KOPT-K1 (cell line): ENCODE data around the gene PROCA1.

Experiments used
- H3K27ac ChIP-seq: fragments of 200-600 bp; sonication (generic); 2 replicates; pipeline ENCODE4 v1.5.1; 2016; ENCODE audit warnings: antibody characterized with exemption, mild to moderate bottlenecking, low read depth, low read length; ENCODE audit not compliant: poor library complexity, severe bottlenecking
- H3K36me3 ChIP-seq: fragments of 200-600 bp; sonication (generic); 2 replicates; pipeline ENCODE4 v1.5.1; 2017; ENCODE audit warnings: antibody characterized with exemption, mild to moderate bottlenecking, low read length, moderate library complexity; ENCODE audit not compliant: insufficient read depth
- H3K9me3 ChIP-seq: fragments of 200-600 bp; sonication (generic); 2 replicates; pipeline ENCODE4 v1.5.1; 2017; ENCODE audit warnings: antibody characterized with exemption, low read length, mild to moderate bottlenecking; ENCODE audit not compliant: insufficient read depth, poor library complexity, severe bottlenecking

Gene PROCA1

GRCh38 chr17:28747051-28747691 lies 35.5 kb upstream of the PROCA1 start:
- Histone ChIP-seq H3K36me3 (peaks cover 53% of the 10 kb centered on the region), H3K27ac (no peak overlapping the region), H3K9me3 (no peaks in the 10 kb centered on the region)

GRCh38 chr17:28746611-28747050 lies 34.9 kb upstream of the PROCA1 start:
- H3K36me3 ChIP-seq: peaks cover 48% of the 10 kb centered on the region

GRCh38 chr17:28745786-28746411 lies 34.2 kb upstream of the PROCA1 start:
- Histone ChIP-seq H3K36me3 (peaks cover 45% of the 10 kb centered on the region), H3K27ac (peak overlapping the region; percentile 72), H3K9me3 (no peaks in the 10 kb centered on the region)

More at GRCh38 chr17:28746611-28747050, 34.9 kb upstream of the PROCA1 start:
- no peaks in the 10 kb centered on the region for H3K9me3 ChIP-seq
- no peak overlapping the region for H3K27ac ChIP-seq

DNA sequence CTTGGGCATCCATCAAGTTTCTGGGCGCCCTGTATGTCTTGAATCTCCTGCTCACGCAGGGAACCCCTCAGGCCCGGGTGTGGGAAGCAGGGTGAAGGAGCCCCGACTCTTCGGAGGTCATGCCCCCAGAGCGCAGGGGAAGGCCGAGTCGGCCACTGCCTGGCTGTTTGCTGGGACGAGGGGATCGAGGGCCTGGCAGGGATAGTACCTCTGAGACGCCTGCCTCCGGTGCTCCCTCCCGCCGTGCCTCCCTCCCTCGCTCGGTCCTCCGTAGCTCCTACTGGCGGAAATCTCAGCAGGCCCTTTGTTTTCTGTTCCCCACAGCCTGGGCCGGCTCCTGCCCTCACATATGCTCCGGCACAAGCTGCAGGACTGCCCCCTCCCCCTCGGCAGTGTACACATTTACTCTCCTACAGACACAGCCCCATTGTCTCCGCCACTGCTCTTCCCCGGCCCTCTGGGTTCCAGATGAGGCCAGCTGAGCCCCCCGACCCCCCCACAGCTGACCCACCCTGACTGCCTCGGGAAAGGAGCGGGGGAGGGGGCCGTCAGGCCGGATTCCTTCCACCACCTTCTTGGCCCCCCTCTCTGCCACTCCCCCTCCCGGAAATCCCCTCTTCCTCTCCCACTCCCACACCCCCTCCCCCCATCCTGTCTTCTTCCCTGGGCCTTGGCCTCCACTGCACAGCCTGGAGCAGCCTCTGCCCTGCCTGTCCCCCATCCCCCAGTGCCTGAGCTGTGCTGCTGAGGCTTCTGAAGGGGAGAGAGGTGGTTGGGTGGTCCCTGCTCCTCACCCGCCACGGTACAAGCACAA lies 33.5 kb upstream of the PROCA1 start:
- peaks cover 38% of the 10 kb centered on the region for H3K36me3 ChIP-seq

GRCh38 chr17:28744104-28744971 lies 32.6 kb upstream of the PROCA1 start:
- Histone ChIP-seq H3K27ac (peak overlapping the region; percentile 72), H3K9me3 (no peaks in the 10 kb centered on the region), H3K36me3 (peaks cover 30% of the 10 kb centered on the region)

More for the DNA sequence above, 33.5 kb upstream of the PROCA1 start:
- H3K27ac ChIP-seq: peak overlapping the region; percentile 72
- H3K9me3 ChIP-seq: no peaks in the 10 kb centered on the region

GRCh38 chr17:28743243-28744103 lies 31.8 kb upstream of the PROCA1 start, which contains the start of gene TRAF4:
TSS of gene TRAF4 (plus strand) at chr17:28744011. CDS start at chr17:28744113, 102 bp downstream.
- Histone ChIP-seq H3K9me3 (no peaks in the 10 kb centered on the region), H3K36me3 (peaks cover 21% of the 10 kb centered on the region), H3K27ac (peak within 1 kb of the TSS; percentile 72)

- Histone ChIP-seq H3K27ac (no peak overlapping the region), H3K9me3 (no peaks in the 10 kb centered on the region), H3K36me3 (peaks cover 4% of the 10 kb centered on the region; the same call in 1 of the 2 replicates)
Observed at GRCh38 chr17:28741358-28742349, 30.0 kb upstream of the PROCA1 start.

DNA sequence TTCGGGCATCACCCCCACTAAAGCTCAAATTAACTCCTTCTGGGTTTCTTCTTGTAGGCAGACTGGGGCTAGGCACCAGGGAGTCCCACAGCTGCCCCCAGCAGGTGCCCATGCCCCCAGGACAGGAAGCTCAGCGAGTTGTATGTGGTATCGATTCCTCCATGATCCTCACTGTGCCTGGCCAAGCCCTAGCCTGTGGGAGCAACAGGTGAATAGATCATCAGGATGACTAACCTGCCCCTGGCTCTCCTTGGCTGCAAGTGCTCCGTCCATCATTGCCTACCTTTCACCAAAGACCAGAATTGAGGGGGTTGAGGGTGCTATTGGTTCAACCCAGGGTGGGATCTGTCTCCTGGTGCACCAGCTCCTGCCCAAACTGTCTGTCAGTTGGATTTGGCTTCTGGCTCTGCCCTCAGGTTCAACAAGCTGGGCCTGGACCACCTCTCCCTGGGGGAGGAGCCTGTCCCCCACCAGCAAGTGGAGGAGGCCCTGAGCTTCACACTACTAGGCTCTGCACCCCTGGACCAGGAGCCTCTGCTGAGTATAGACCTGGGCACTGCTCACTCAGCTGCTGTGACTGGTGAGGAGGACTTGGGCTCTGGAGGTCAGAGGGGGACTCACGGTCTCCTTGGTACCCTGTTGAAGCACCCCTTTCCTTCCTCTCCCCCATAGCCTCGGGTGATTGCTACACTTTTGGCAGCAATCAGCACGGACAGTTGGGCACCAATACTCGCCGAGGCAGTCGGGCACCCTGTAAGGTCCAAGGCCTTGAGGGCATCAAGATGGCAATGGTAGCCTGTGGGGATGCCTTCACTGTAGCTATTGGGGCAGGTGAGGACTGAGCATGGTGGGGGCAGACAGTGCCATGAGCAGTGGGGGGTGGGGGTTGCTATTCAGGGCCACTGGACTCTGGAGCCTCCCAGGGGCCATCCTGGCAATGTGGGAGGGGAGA lies 29.0 kb upstream of the PROCA1 start:
- Histone ChIP-seq H3K36me3 (no peaks in the 10 kb centered on the region), H3K27ac (no peak overlapping the region), H3K9me3 (no peaks in the 10 kb centered on the region)

- no peak overlapping the region for H3K27ac ChIP-seq
- H3K36me3 ChIP-seq: no peaks in the 10 kb centered on the region
- no peaks in the 10 kb centered on the region for H3K9me3 ChIP-seq
Observed at GRCh38 chr17:28738680-28739384, 27.1 kb upstream of the PROCA1 start.

DNA sequence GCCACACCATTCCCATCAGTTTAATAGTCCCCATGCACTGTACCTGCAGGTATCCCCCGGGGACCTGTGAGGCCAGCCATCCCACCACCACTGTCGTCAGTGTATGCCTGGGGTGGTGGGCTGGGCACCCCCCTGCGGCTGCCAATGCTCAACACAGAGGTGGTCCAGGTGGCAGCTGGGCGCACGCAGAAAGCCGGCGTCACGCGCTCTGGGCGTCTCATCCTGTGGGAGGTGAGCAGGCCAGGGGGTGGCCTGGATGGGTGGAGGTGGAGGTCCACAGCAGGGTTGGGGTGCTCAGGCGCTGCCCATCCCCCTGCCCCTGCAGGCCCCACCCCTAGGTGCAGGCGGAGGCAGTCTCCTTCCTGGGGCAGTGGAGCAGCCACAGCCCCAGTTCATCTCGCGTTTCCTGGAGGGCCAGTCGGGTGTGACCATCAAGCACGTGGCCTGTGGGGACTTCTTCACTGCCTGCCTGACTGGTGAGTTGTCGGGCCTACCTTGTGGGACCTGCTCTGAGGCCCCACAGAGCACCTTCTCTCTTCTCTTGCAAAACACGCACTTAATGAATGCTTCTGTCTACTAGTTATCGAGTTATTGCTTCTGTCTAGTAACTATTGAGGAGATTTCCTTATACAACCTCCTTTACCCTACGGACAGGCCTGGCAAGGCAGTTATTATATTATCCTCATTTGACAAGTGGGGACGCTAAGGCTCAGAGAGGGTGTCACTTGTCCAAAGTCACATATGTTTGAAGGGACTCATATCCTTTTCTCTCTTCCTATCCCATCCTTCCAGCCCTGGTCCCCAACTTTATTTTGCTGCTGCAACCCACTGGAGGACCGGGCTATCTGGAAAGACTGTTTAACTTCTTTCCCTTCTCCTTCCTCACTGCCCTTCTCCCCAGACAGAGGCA lies 26.3 kb upstream of the PROCA1 start:
- H3K27ac ChIP-seq: no peak overlapping the region
- H3K9me3 ChIP-seq: no peaks in the 10 kb centered on the region
- no peaks in the 10 kb centered on the region for H3K36me3 ChIP-seq

GRCh38 chr17:28737316-28737715 lies 25.6 kb upstream of the PROCA1 start:
- Histone ChIP-seq H3K9me3 (no peaks in the 10 kb centered on the region), H3K36me3 (no peaks in the 10 kb centered on the region), H3K27ac (no peak overlapping the region)
